ENCODE results near the gene COL6A5.

COL6A5 gene

DNA sequence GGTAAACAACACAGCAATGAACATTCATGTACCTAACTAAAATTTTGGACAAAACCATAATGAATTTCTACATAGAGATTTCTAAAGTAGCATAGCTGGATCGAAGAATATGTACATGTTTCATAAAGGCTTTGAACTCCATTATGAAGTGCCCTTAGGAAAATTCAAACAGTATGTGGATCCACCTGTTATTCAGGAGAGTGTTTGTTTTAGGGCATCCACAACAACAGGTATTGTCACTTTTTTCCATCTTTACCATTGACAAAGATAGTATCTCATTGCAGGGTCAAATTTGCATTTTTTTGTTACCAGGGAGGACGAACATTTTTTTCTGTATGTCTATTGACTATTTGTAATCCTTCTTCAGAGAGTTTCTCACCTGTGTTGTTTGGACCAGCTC, 75.0 kb downstream of the COL6A5 start:
- Histone ChIP-seq H3K9me3 (ENCODE audit: low read length) (peaks cover 3% of the 10 kb centered on the region; the same call in 1 of the 2 replicates), H3K9me2 (ENCODE audit: low read depth, low read length) (no peaks in the 10 kb centered on the region), H3K36me3 (ENCODE audit: insufficient read depth, low read length) (no peaks in the 10 kb centered on the region), H2AFZ (ENCODE audit: low read length) (no peak overlapping the region), H3K4me3 (ENCODE audit: low read depth, low read length, poor library complexity, severe bottlenecking) (no peak overlapping the region), H3K4me1 (ENCODE audit: insufficient read depth, low read length, severe bottlenecking) (no peaks in the 10 kb centered on the region), H3K27ac (ENCODE audit: low read depth, low read length, poor library complexity, severe bottlenecking) (no peak overlapping the region), H3K27me3 (ENCODE audit: insufficient read depth, low read length) (no peaks in the 10 kb centered on the region), H3K9ac (ENCODE audit: low read length) (no peak overlapping the region), H3F3A (ENCODE audit: insufficient read depth, low read length) (no peaks in the 10 kb centered on the region), H3K79me2 (ENCODE audit: insufficient read depth, low read length) (no peaks in the 10 kb centered on the region), H4K20me1 (ENCODE audit: insufficient read depth, low read length) (no peaks in the 10 kb centered on the region), H3K4me2 (ENCODE audit: low read length) (no peak overlapping the region)
- no peak for TF ChIP-seq EZH2 (IDR thresholded peaks at IDR 0.05; ENCODE audit: borderline replicate concordance, low read length)
- TF ChIP-seq, protein P1, sequence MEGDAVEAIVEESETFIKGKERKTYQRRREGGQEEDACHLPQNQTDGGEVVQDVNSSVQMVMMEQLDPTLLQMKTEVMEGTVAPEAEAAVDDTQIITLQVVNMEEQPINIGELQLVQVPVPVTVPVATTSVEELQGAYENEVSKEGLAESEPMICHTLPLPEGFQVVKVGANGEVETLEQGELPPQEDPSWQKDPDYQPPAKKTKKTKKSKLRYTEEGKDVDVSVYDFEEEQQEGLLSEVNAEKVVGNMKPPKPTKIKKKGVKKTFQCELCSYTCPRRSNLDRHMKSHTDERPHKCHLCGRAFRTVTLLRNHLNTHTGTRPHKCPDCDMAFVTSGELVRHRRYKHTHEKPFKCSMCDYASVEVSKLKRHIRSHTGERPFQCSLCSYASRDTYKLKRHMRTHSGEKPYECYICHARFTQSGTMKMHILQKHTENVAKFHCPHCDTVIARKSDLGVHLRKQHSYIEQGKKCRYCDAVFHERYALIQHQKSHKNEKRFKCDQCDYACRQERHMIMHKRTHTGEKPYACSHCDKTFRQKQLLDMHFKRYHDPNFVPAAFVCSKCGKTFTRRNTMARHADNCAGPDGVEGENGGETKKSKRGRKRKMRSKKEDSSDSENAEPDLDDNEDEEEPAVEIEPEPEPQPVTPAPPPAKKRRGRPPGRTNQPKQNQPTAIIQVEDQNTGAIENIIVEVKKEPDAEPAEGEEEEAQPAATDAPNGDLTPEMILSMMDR (IDR thresholded peaks at IDR 0.05; ENCODE audit: low read length) = no peak

- Histone ChIP-seq H3K4me3 (ENCODE audit: low read depth, low read length, poor library complexity, severe bottlenecking) (no peak overlapping the region), H3K79me2 (ENCODE audit: insufficient read depth, low read length) (no peaks in the 10 kb centered on the region), H2AFZ (ENCODE audit: low read length) (no peak overlapping the region), H3K9me2 (ENCODE audit: low read depth, low read length) (no peaks in the 10 kb centered on the region), H3K4me1 (ENCODE audit: insufficient read depth, low read length, severe bottlenecking) (no peaks in the 10 kb centered on the region), H3K9me3 (ENCODE audit: low read length) (no peaks in the 10 kb centered on the region), H3K4me2 (ENCODE audit: low read length) (no peak overlapping the region), H3K36me3 (ENCODE audit: insufficient read depth, low read length) (no peaks in the 10 kb centered on the region), H4K20me1 (ENCODE audit: insufficient read depth, low read length) (no peaks in the 10 kb centered on the region), H3F3A (ENCODE audit: insufficient read depth, low read length) (no peaks in the 10 kb centered on the region), H3K27ac (ENCODE audit: low read depth, low read length, poor library complexity, severe bottlenecking) (no peak overlapping the region), H3K27me3 (ENCODE audit: insufficient read depth, low read length) (no peaks in the 10 kb centered on the region), H3K9ac (ENCODE audit: low read length) (no peak overlapping the region)
- TF ChIP-seq, protein P1 (IDR thresholded peaks at IDR 0.05; ENCODE audit: low read length) = no peak
- no peak for TF ChIP-seq EZH2 (IDR thresholded peaks at IDR 0.05; ENCODE audit: borderline replicate concordance, low read length)
These were observed 77.6 kb downstream of the COL6A5 start for GRCh38 chr3:130423064-130423463.

- Histone ChIP-seq H3K27ac (ENCODE audit: low read depth, low read length, poor library complexity, severe bottlenecking) (no peak overlapping the region), H3F3A (ENCODE audit: insufficient read depth, low read length) (no peaks in the 10 kb centered on the region), H2AFZ (ENCODE audit: low read length) (no peak overlapping the region), H3K9ac (ENCODE audit: low read length) (no peak overlapping the region), H3K79me2 (ENCODE audit: insufficient read depth, low read length) (no peaks in the 10 kb centered on the region), H3K4me2 (ENCODE audit: low read length) (no peak overlapping the region), H3K9me3 (ENCODE audit: low read length) (no peaks in the 10 kb centered on the region), H3K4me1 (ENCODE audit: insufficient read depth, low read length, severe bottlenecking) (no peaks in the 10 kb centered on the region), H3K36me3 (ENCODE audit: insufficient read depth, low read length) (no peaks in the 10 kb centered on the region), H3K4me3 (ENCODE audit: low read depth, low read length, poor library complexity, severe bottlenecking) (no peak overlapping the region), H3K27me3 (ENCODE audit: insufficient read depth, low read length) (no peaks in the 10 kb centered on the region), H4K20me1 (ENCODE audit: insufficient read depth, low read length) (no peaks in the 10 kb centered on the region), H3K9me2 (ENCODE audit: low read depth, low read length) (no peaks in the 10 kb centered on the region)
- TF ChIP-seq, protein P1 (IDR thresholded peaks at IDR 0.05; ENCODE audit: low read length) = no peak
- TF ChIP-seq EZH2 (IDR thresholded peaks at IDR 0.05; ENCODE audit: borderline replicate concordance, low read length) = no peak
These were observed 79.4 kb downstream of the COL6A5 start for GRCh38 chr3:130424837-130425236.

Data from OCI-LY1 (cell line).